Stimulated activated CD4-positive, alpha-beta T cell treated with anti-CD3 and anti-CD28 coated beads, Interleukin-1b, Interleukin-23, amount 100 ng/mL, for 24 hours (primary cell): ENCODE data around the gene TSPAN11.

Experiments
- DNase-seq, 4 experiments: peaks; one replicate each; pipeline ENCODE4 v3.0.0-alpha.2; 2020; ENCODE audit warnings: low read depth in 4 of 4, low spot score in 1 of 4

TSPAN11 gene

DNA sequence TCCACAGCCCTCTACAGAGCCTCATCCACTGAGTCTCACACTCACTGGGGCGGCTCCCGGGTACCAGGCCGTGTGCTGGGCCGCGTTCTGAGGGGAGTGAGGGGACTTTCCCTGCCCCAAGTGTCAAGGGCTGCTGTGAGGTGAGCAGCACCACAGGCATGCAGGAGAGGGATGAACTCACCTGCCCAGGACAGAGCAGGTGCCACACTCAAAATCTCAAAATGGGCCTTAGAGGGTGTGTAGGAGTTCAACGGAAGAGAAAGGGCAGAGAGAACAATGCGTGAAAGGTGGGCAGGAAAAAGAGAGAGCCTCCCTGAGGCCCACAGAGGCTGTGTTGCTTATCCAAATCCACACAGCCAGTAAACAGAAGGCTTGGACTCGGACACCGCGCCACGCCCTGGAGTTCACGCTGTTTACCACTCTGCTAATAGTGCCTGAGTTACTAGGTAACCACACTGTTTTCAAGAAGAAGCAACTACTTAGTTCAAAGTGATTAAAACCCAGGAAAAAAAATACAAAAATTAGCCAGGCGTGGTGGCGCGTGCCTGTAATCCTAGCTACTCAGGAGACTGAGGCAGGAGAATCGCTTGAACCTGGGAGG is 32.7 kb downstream of the TSPAN11 start:
- no peak for DNase-seq

DNA sequence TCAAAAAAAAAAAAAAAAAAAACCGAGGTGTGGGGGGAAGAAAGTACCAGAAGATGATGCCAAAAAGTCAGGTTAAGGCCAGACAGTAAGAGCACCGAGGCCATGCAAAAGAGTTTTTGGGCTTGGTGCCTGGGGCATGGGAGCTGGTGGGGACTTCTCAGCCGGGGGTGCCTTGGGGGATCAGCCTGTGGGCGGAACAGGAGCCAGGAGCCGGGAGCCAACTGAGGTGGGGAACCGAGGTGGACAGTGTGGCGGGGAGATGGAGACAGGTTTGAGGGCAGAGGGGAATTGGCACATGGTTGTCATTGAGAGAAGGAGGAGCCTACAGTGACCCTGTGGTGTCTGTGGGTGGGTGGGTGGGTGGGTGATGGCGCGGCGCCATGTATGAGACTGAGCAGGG is 33.2 kb downstream of the TSPAN11 start:
- no peak for DNase-seq

DNA sequence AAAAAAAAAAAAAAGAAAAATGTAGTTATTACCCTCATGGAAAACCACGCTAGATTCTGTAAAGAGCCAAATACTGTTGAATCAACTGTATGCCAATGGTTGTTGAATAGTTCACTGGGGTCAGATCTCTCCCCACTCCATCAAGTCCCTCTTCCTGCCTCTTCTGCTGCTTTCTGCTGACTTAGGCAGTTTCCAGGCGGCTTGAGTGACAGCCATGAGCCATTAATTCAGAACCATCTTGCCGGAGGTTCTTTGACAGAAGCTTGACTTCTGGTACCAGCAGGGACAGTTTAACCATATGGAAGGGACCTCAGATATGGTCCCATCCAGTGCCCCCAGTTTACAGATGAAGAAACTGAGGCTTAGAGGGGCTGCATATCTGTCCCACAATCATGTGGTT is 34.5 kb downstream of the TSPAN11 start:
- DNase-seq, result no peak

DNA sequence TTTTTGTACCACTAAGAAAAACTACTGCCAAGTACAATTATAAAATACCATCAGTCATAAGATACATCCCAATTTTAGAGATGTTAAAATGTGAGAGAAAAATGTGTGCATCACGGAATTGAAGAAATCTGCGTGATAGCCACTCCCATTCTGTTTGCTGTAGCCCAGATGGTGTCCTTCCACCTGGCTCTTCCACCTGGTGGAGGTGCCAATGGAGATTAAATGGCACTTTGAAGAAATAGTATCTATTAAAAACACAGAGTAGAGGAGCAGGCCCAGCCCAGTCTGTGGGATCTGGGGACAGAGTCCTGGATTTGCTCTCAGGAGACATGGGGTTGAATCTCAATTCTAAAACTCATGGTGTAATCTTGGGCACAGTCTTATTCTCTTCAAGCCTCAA is 35.5 kb downstream of the TSPAN11 start:
- no peak for DNase-seq

DNA sequence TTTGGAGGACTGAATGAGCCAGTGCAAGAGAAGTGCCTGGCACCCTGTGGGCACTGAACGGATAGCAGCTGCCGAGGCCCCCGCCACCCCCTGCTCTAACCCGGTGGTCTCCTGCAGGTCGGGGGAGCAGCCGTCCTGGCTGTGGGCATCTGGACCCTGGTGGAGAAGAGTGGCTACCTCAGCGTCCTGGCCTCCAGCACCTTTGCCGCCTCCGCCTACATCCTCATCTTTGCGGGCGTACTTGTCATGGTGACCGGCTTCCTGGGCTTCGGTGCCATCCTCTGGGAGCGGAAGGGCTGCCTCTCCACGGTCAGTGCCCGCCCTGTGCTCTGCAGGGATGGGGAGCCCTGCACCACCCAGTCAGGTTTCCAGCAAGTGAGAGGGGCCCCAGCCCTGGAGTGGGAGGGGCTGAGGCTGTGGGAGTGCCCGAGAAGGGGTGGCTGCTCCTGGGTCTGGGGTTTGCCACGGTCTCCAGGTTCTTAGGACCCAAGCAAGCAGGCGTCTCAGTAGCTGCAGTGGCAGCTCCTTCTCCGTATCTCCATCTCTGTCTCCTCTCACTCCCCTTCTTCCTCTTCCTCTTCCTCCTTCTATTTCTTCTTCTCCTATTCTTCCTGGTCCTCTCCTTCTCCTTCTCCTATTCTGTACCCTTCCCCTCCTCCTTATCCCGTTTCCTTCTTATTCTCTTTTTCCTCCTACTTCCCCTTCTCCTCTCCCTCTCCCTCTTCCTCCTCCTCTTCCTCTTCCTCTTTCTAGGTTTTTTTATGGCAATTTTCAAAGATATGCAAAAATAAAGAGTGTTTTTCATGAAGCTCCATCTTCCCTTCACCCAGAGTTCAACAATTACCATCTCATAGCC is 37.4 kb downstream of the TSPAN11 start:
- no peak for DNase-seq

DNA sequence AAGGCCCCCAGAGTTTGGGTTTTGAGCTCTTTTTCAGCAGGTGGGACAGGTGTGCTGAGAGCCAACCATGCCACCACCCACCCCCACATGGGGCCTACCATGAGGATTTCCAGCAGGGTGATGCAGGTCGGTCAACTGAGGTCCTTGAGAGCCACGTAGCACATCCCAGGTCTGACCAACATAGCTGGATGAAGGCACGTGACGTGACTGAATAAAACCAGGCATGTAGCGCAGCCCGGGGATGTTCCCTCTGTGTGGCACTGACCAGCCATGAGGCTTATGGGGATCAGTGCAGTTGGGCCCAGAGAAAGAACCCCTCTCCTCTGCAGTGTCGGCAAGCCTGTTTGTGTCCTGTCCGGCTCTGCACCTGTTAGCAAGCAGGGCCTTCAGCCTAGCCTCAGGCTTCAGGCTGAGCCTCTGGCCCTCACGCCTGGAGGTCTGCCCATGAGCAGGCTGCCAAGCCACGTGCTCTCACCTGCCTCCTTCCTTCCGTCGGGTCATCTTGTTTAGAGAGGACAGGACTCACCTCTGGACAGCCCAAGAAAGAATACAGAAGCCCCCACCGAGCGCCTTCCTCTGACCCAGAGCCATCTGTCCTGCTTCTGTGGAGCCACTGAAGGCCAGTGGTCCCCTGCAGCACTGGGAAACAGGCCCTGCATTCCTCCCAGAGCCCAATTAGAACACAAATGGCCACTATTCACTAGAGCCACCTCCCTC is 38.5 kb downstream of the TSPAN11 start:
- DNase-seq, result no peak

DNA sequence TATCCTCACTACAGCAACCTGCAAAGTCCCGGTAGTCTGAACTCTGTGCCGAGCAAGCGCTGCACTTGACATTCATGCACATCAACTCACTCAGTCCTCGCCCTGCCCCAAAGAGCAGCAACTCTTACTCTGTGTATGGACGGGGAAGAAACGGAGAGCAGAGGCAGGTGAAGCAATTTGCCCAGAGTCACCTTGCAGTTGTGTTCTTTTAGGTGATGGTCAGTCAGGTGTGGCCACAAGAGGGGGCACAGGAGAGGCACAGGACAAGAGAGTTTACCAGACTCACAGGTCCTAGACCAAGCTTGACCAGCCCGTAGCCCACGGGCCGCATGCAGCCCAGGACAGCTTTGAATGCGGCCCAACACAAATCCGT is 39.1 kb downstream of the TSPAN11 start:
- no peak for DNase-seq

DNA sequence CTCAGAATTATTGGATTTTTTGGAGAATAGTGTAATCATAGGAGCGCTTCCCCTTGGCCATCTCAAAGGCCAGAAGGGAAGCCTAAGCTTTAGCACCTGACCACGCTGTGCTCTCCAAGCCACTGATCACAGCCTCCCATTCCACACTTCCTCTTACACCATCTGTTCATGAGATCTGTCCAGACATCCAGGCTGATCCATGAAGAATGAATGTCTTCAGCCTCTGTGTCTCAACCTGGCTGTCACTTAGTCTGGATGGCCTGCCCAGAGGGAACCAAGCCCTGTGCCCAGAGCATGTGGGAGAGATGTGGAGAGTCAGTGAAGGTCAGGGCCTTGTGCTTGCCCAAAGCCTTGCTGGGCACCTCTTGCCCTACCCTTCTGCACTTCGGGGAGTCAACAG is 40.5 kb downstream of the TSPAN11 start:
- no peak for DNase-seq

DNA sequence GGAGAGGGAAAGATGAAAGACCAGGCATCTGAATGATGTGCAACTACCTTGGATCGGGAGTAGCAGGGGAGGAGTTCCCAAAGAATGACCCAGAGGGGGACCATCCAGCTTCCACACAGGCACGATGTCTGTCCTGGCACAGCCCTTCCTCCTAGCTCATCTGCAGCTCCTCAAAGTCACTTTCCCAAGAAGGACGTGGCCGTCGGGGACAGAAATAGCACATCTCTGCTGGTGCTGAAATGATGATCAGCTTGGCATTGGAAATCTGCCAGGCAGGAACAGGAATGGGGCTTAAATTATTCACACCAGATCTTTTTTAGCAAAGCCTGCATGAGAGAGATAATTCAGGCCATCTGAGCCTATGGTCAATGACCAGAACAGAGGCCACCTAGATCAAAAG is 41.7 kb downstream of the TSPAN11 start:
- DNase-seq, result no peak

DNA sequence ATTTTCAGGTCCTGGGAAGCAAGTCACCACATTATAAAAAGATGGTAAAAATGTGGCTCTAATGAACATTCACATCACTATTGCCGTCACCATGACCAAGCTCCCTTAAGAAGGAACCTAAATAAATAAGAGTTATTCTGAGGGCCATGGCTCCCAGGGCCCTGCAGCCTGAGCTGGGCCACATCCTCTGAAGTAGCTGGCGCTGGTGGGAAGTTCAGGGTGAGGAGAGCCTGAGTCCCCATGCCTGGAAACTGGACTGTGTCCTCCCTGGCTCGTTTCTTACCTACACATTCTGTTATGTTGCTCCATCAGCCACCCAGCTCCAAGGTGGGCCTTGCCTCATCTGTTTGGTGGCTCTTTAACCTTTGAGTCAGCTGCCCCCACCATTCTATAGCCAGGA is 42.5 kb downstream of the TSPAN11 start:
- no peak for DNase-seq

DNA sequence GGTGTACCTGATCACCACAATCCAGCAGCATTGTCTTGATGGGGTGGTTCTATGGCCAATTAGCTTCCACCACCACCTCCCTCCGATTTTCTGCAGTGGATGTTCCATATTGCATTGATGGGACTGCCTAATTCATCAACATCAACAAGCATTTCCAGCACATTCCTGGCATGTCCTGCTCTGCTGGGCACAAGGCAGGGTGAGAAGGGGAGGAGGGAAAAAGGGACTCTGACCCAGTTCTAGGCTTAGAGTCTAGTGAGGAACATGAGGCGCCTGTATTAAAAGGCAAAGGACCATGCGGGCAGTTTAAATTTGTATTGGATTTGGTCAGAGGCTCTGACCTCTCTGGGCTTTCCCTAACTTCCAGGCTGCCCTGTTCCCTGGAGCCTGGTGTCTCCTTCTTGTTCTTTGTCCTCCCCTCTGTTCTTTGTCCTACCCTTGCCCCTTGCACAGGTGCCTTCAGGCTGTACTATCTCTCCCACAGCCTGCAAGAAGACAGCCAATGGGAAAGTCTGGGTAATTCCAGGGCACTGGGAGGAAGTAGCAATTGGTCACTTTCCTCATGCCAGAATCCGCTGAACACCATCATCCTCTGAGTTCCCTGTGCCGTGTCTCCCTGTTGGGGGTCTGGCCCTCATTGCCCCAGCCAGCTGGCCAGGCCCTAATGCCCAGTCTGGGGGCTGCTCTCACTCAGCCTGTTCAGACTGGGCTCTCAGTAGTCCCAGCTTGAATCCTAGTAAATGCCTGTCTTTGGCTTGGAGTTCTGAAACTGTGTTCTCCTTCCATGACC is 43.3 kb downstream of the TSPAN11 start:
- DNase-seq, result no peak

DNA sequence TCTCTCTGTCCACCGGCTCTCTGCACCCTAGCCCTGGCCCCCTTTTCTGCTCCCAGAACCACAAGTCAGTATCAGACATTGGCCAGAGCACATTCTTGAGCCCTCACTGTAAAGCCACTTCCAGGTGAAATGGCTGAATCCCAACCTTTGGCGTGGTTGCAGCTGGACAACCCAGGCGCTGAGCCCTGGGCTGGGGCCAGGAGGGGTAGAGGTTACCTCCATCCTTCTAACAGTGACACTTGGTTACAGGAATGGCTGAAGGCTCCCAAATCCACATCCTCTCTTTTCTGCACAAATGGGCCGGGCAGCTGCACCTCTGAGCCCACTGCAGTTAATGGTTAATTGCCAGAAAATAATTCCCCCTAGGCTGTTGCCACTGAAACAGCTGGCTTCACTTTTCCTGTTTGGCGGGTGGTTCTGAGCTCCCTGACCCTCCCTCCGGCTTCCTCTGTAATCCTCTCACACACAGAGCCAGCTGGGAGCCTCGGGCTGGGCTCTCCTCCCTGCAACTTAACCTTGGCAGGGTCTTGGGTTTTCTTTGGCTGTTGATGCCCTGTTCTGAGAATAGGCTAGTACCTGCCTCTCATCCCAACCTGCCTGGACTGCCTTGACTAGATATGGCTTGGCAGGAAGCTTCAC is 44.1 kb downstream of the TSPAN11 start:
- DNase-seq, result no peak

DNA sequence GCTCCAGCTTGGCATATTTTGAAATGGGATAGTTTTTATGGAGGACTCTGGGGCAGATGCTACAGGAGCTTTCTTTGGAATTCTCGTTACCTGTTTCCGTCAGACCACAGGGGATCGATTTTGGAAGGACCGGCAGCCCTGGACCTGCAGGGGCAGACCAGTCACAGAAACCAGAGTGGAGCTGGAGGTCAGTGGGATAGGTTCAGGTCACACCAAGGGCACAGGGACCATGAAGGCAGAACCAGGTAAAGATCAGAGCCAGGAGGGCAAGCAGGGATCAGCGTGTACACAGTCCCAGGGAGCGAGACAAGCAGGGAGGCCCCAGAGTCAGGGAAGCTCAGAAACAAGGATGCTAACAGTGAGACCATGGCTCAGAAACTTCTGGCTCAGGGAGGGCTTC is 45.5 kb downstream of the TSPAN11 start:
- DNase-seq, result no peak

DNA sequence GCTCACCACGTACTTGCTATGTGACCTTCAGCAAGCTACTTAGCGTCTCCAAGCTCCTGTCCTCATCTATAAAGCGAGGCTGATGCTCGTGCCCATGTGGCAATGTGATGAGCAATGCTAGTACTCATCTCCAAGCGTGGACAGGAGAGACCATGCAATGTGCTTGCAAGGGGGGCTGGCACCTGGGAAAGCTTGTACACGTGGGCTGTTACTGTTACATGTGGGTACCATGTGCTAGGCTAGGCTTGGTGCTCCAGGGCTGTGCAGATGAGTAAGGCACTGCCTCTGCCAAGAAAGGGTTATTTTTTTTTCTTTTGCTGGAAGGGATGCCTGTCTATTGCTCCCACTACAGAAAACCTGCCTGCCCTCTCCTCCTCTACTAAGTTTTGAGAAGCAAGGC is 46.6 kb downstream of the TSPAN11 start:
- DNase-seq, result no peak

DNA sequence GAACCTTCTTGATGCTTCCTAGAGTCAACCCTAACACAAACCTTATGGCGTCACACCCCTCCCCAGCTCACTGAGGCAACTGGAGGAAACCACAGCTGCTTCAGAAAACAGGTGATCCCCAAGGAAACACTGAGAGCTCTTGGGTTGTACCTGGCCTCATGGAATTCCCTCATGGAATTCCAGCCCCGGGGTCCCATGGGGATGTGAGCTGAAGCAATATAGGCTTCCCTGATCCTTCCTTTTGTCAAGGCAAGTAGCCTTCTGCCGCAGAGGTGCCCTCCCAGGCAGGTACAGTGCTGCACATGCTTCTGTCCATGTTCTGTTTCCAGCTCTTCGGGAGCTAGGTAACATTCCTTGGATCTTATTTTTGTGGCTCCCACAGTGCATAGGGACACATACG is 47.3 kb downstream of the TSPAN11 start:
- no peak for DNase-seq

DNA sequence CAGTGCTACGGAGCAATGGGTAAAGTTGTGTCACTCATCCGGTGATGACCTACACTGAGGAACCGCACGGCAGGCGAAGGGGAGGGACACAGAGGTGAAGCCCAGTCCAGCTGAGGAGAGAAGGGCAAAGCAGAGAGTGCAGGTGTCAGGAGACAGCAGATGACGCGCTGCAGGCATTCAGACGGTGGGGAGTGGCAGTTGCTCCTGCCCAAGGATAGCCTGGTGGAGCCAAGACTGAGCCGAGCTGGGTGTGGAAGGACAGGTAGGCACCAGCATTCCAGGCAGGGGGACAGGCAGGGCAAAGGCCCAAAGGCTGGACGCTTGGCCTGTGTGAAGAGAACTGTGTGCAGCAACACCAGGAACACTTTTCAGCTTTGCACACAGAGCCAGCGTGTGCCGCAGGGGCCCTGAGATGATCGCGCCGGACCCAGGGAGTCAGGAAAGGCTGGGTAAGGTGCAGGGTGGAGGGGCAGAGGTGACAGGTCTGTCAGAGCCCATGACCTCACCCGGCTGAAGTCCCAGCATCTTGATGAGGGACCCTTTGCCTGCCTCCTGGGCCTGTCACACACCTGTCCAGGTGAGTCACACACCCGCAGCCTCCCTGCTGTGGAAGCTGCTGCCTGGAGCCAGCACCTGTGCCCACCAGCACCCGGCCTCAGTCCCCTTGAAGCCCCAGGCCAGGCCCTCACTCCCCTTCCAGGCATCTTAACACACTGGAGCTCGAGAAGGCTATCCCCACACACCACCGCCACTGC is 48.4 kb downstream of the TSPAN11 start:
- no peak for DNase-seq

DNA sequence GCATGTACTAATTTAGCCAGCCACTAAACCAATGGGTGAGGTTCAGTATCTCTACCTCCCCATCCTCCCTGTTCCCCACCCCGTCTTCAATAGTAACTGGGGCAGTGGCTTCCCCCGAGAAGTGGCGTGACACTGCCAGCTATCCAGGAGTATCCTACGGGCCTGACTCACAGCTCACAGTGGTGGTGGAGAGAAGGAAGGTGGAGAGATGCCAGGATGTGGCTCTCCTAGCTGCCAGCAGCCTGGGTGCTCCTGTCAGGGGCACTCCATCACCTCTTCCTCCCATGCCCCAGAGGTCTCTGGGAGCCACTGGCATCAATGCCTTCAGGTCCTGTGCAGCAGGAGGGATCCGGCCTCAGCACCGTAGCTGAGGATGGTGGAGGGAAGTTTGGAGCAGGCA is 49.0 kb downstream of the TSPAN11 start:
- DNase-seq, result no peak

DNA sequence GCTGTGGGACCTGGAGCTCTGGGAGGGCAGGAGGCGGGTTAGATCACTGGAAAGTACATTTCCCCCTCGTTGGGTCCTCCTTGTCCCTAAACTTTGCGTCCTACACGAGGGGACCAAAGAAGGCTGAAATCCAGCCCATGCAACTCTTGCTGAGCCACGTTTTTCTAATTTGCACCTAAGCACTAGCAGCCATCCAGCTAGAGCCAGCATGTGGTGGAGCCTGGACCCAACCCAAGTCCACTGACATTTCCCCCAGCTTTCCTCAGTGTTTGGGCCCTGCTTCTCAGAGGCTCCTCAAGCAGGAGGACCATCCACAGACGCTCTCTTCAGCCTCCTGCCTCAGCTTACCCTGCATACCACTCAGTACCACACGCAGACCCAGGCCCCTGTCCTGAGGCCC is 49.7 kb downstream of the TSPAN11 start:
- DNase-seq, result no peak

DNA sequence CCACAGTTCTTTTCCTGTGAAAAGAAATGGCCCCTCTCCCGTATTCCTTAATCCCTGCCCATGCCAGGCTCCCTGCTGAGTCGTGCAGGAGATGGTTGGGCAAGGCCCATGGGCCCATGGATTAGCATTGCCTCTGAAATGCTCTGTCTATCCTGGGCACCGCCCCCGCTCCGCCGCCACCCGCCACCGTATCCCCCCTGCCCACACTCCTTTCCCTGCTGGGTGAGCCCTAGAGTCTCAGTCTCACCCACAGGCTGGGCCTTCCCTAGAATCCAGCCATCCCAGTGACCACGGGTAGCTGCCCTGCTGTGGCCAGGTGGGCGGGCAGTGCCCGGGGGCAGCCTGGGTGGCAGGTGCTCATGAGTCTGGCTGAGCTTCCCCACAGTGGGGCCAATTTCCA is 50.6 kb downstream of the TSPAN11 start:
- DNase-seq, result no peak
